Activated CD4-positive, alpha-beta T cell treated with anti-CD3 and anti-CD28 coated beads for 1 hour (primary cell): ENCODE data around the gene PPP1R9B.

ENCODE experiments used
- DNase-seq: peaks from one replicate; pipeline ENCODE4 v3.0.0-alpha.2; 2020

The PPP1R9B gene

DNA sequence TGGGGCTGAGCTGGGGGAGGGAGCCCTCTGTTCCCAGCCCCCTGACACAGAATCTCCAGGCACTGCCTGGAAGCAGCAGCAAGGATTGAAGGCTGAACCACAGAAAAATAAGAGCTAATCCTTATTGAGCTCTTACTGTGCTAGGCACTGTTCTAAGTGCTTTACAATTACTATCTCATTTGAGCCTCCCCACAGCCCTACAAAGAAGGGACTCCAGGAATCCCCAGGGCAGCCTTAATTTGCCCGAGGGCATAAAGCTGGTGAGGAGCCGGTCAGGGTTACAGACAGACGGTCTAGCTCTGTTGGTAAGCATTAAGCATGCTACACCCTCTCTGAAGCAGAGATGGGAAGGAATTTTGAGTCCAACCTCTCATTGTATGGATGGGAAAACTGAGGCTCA is 27.5 kb downstream of the PPP1R9B start:
- DNase-seq: no peak

- DNase-seq: no peak
These were observed 29.8 kb downstream of the PPP1R9B start for GRCh38 chr17:50120475-50121253.

DNA sequence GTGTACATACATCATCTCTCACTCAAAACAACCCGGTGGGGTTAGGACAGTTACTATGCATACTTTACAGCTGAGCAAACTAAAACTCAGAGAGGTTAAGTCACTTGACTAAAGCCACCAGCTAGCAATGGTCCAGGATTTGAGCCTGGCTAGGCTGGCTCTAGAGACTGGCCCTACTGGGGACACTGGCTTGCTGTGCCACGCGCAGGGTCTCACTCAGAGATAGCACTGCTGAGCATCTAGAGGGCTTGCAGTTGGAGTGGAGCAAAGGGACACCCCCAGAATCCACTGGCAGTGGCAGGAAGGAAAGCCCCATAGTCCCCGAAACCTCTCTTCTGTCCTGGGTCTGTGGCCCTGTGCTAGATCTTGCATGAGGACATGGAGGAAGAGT is 31.7 kb downstream of the PPP1R9B start:
- no peak for DNase-seq

DNA sequence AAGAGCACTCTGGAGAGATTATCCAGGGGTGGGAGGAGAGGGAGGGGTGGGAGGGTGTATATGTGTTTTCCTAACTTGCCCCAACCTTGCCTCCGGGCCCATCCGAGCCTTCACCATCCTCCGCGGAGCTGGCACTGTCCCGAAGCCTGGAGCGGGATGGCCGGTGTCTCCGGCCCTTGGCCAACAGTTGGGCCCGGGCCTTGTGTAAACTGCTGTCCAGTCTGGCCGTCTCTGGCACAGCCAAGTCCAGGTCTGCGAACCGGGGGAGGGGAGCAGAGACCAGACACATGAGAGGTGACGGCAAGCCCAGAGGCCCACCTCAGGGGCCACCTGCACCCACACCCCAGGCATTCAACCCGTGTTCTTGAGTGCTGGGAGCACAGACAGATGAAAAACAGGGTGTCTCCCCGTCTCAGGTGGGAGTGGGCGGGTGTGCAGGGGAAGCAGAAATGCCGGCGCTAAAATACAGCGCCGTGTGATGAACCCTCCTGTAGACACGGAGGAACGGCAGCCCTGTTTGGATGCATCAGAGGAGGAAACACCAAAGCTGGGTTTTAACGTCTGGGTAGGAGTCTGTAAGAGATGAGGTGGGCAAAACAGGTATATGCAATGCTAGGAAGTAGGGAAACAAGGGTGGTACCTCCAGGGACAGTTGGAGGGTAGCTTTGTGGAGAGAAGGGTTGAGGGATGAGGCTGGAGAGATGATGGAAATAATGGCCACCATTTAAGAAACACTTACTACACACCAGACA is 32.2 kb downstream of the PPP1R9B start:
- no peak for DNase-seq

GRCh38 chr17:50117202-50118051 is 33.0 kb downstream of the PPP1R9B start:
- peak; percentile 60 for DNase-seq

GRCh38 chr17:50115756-50116155 is 34.7 kb downstream of the PPP1R9B start:
- DNase-seq: no peak

DNA sequence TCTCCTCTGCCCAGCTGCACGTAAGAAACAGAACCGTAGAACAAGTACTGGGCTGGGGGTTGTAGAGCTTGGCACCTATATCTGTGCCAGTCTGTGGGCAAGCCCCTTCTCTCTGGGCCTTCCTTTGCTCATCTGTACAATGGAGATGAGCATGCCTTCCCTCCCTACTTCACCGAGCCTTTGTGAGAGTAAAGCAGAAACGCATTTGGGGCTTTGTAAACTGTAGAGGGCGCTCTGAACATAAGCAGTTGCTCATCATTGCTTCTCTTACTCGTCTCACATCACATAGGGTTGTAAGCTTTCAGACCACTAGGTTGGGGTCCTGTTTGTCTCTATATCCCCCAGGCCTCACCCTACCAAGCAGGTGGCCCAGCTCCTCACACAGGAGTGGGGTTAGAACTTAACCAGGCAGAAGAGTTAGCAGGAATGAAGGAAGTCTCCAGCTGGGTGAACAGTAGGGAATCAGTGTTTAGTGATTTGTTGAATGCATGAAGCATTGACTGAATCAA is 35.6 kb downstream of the PPP1R9B start:
- no peak for DNase-seq

GRCh38 chr17:50114401-50114800 is 36.1 kb downstream of the PPP1R9B start:
- no peak for DNase-seq

GRCh38 chr17:50113624-50114320 is 36.7 kb downstream of the PPP1R9B start:
- no peak for DNase-seq

DNA sequence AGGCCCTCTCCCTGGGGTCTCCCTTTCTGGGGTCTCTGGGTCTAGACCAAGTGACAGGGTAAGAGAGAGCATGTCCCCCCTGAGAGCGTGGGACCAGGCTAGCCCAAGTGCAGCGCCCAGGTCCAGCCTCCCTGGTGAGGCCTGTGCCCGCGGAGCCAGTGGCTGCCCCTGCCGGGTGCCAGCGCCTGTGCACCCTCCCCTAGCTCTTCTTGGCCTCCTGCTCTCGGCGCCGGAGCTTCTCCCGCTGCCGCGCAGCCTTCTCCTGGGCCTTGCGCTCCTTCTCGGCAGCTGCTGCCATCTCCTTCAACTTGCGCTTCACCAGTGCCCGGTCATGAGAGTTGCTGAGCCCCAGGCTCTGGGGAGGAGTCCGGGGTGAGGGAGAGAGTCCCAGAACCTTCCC is 37.8 kb downstream of the PPP1R9B start:
- DNase-seq: no peak

GRCh38 chr17:50111673-50112655 is 38.5 kb downstream of the PPP1R9B start:
- DNase-seq: no peak

GRCh38 chr17:50110591-50111349 is 39.7 kb downstream of the PPP1R9B start:
- no peak for DNase-seq

GRCh38 chr17:50109785-50110184 is 40.7 kb downstream of the PPP1R9B start:
- DNase-seq: no peak

DNA sequence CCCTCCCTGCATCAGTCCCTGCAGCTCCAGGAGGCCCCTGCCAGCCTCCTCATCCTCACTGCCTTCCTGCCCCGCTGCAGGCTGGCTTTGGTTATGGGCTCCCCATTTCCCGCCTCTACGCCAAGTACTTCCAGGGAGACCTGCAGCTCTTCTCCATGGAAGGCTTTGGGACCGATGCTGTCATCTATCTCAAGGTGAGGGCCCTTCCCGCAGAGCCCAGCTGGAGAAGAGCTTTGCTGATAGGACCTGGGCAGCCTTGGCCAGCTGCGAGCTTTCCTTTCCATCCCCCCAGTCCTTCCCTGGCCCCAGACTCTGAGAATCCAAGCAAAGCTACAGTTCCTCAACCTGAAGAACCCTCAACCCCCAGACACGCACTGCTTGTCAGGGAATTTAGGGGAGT is 41.3 kb downstream of the PPP1R9B start:
- DNase-seq: no peak

GRCh38 chr17:50108556-50108955 is 41.9 kb downstream of the PPP1R9B start:
- no peak for DNase-seq

DNA sequence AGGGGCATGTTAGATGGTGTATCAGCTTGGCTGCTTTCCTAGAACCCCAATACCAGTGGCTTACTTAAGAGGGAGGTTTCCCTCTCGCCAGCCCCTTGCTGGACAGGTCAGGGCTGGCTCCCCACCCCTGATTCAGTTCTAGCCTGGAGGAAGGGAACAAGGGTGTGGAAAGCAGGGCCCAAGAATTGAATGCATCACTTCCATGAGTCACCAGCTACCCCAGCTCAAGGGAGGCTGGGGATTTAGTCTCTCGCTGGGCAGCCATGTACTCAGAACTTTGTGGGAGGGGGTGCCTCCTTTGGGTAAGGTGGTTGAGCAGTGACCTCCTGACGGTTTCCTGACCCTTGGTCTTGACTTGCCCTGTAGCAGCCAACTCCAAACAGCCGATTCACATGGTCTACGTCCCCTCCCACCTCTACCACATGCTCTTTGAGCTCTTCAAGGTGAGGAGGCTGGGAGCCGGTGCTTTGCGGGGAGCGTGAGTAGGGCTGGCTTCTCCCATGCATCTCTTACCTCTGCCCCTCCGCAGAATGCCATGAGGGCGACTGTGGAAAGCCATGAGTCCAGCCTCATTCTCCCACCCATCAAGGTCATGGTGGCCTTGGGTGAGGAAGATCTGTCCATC is 42.6 kb downstream of the PPP1R9B start:
- no peak for DNase-seq

- DNase-seq: no peak
These were observed 43.9 kb downstream of the PPP1R9B start for GRCh38 chr17:50106393-50107131.

GRCh38 chr17:50105811-50106210 is 44.7 kb downstream of the PPP1R9B start:
- no peak for DNase-seq

DNA sequence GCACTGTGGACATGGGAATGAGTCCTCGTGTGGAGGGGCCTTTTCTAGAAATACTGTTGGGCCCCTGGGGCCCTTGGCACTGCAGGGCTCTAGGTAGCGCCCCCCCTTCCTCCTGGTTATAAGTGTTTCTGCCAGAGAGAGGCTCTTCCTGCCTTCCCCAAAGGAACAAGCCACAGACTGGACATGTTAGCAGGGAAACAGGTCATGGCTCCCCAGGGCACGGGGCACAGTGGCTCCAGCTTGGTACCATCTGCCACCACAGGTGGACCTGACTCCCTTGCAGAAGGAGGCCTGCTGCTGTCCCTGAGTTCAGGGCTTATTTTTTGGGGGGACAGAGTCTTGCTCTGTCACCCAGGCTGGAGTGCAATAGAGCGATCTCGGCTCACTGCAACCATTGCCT is 46.5 kb downstream of the PPP1R9B start:
- DNase-seq: no peak
